Neural cell (in vitro differentiated cells): ENCODE results near the gene PTPRN2.

Experiments used
- EZH2 ChIP-seq: fragments of 200-600, 300-800 bp; shearing (Covaris generic), sonication (generic); IDR thresholded peaks from 2 replicates; pipeline ENCODE4 v1.6.1; 2014; ENCODE audit warnings: antibody characterized with exemption, low read length, borderline replicate concordance, mild to moderate bottlenecking; ENCODE audit not compliant: insufficient read depth, poor library complexity, severe bottlenecking
- TF ChIP-seq, protein P1 (sequence below): fragments of 450-650 bp; IDR thresholded peaks from 2 replicates; pipeline ENCODE4 v1.5.1; 2014; ENCODE audit warnings: antibody characterized with exemption, mild to moderate bottlenecking, moderate library complexity; ENCODE audit not compliant: poor library complexity, severe bottlenecking

DNA sequence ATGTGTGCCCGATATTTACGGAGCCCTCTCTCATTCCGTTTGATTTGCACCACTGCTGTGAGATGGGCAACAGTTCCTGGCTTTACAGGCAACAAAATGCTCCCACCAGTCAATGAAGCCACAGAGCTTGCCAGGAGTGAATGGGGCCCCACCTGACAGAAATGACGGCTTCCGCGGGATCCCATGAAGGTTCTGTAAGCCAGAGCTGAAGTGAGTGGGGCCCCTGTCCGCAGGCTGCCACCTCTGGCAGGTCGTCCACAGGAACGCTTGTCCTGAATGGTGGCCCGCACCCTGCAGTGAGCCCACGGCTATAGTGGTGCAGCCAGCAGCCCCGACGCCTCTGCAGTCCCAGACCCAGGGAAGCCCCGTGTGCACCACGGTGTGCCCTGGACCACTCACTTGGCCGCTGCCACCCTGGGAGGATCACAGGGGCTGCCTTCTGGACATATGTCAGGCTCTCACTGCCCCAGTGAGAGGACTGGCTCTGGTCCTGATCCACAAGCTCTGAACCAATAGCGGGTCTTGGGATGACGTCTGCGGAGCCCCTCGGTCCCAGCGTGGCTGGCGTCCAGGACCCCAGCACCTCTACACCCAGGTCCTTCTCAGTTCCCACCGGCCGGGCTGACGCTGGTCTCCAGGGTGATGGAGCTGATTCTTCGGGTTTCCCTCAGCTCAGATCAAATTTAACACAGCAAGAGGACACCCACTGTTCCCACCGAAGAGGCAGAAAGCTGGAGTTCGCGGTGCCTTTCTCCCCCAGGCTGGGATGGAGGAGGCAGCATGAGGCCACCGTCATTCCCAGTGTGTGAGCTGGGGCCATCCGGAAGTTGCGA is 738.9 kb downstream of the PTPRN2 start:
- TF ChIP-seq EZH2: no peak
- TF ChIP-seq, protein P1, sequence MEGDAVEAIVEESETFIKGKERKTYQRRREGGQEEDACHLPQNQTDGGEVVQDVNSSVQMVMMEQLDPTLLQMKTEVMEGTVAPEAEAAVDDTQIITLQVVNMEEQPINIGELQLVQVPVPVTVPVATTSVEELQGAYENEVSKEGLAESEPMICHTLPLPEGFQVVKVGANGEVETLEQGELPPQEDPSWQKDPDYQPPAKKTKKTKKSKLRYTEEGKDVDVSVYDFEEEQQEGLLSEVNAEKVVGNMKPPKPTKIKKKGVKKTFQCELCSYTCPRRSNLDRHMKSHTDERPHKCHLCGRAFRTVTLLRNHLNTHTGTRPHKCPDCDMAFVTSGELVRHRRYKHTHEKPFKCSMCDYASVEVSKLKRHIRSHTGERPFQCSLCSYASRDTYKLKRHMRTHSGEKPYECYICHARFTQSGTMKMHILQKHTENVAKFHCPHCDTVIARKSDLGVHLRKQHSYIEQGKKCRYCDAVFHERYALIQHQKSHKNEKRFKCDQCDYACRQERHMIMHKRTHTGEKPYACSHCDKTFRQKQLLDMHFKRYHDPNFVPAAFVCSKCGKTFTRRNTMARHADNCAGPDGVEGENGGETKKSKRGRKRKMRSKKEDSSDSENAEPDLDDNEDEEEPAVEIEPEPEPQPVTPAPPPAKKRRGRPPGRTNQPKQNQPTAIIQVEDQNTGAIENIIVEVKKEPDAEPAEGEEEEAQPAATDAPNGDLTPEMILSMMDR: no peak
